Activated CD8-positive, alpha-beta memory T cell treated with anti-CD3 and anti-CD28 coated beads for 4 hours (primary cell): ENCODE data around the gene SIRT2.

Source experiments
- DNase-seq, 2 donors: peaks; one replicate each; pipeline ENCODE4 v3.0.0-alpha.2; 2020; ENCODE audit warnings: low read depth in 2 of 2

Gene SIRT2

GRCh38 chr19:38920602-38921419 is 21.4 kb upstream of the SIRT2 start:
- no peak for DNase-seq

DNA sequence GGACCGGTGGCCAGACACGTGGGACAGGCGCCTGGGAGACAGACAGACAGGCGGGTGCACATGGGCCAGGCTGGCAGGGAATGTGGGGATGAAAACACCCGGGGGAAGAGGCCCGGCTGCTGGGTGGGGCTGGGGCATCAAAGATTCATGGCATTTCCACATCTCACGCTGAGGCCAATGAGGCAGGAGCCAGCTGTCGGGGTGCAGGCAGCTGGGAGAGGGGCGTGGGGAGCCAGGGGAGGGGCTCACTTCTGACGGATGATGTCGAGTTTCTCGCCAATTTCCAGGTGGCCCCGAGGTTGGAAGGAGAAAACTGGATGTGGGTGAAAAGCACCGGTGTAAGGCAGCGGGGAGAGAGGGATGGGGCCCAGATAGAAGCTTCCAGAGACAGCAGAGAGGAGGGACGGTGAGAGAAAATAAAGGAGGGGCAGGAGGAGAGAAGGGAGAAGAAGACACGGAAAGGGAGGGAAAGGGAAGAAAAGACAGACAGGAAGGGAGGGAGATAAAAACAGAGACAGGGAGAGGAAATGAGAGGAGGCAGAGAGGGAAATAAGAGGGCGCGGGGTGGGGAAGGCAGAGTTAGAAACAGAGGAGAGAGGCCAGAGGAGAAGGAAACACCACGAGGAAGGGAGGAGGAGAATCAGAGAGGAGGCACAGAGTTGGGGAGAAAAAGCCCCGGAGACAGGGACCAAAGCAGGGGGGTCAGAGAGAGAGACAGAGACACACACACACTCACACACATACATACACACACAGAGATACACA is 20.6 kb upstream of the SIRT2 start:
- DNase-seq: no peak

GRCh38 chr19:38918526-38918925 is 19.1 kb upstream of the SIRT2 start:
- no peak for DNase-seq

DNA sequence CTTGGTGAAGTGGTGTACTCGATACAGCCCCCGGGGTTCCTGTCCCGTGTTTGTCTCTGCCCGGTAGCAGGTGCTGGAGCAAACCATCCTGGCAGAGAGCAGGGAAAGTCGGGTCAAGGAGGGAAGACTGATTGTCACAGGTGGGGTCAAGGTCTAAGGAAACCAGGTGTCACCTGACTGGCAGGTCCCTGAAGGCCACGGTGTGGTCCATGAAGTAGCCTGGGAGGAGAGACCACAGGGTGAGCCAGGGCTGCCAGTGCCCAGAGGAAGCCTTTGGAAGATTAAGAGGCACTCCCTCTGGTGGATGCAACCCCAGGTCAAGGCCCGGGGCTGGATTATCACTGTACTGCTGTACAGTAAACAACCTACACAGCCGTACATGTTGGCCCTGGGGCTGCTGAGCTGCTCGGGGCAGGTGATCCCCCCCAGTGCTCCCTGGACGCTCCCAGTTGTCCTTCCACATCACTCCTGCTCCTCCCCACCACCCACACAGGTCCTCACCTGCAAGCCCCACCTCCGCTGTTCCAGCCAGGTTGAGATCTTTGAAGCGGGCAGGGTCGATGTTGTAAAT is 18.6 kb upstream of the SIRT2 start:
- no peak for DNase-seq

GRCh38 chr19:38917516-38917915 is 18.1 kb upstream of the SIRT2 start:
- no peak for DNase-seq

GRCh38 chr19:38915329-38916321 is 16.2 kb upstream of the SIRT2 start:
- no peak for DNase-seq

GRCh38 chr19:38913958-38914357 is 14.5 kb upstream of the SIRT2 start:
- DNase-seq: no peak

DNA sequence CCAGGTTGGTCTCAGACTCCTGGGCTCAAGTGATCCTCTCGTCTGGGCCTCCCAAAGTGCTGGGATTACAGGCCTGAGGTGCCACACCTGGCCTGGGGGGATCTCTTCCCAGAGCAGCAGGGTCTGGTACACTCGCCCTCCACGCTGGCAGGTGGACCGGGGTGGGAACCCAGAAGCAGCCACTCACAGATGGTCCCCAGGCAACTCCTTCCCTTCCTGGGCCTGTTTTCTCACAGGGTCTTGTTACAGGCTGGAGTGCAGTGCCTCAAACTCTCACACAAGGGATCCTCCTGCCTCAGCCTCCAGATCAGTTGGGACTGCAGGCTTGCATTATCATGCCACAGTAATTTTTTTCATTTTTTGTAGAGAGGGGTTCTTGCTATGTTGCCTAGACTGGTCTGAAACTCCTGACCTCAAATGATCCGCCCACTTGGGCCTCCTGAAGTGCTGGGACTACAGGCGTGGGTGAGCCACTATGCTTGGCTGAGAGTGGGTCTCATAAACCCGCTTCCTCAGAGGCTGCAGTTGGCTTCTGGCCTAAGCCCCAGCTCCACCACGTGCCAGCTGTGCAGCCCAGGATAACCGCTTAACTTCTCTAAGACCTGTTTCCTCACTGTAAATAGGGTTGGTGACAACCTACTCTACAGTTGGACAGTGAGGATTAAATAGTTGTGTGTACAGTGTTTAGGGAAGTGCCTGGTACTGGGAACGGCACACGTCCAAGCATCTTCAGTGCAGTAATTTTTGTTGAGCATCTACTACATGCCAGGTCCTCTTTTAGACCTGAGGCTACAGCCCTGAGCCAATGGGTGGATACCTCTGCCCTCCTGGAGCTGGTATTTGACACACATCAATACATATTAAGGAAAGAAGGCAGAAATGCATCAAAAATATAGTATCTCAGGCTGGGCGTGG is 13.4 kb upstream of the SIRT2 start:
- DNase-seq: no peak

DNA sequence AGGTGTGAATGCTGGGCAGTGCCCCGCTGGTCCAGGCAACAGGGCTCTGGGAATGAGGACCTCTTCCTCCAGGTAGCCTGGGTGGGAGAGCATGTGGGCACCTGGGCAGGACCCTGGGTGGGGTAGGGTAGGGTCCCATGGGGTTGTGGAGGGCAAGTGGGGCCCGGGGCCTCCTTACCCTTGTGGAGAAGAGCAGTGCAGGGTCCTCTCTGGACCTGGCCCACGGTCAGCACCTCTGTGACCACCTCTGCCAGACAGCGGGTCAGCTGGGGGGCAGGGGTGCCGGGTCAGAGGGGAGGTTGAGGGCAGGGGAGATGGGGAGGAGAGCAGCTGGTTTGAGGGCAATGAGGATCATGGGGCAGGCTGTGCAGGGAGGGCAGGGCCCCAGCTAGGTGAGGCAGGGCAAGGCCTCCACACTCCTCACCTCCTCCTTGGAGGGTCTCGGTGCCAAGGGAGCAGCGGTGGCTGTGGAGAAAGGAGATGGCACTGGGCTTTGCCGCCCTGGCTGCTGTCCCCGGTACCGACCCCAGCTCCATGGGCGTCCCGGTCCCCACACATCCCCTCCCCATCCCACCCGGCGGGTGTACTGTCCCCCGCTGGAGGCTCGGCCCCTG is 12.1 kb upstream of the SIRT2 start:
- no peak for DNase-seq

GRCh38 chr19:38910488-38910887 is 11.1 kb upstream of the SIRT2 start:
- no peak for DNase-seq

DNA sequence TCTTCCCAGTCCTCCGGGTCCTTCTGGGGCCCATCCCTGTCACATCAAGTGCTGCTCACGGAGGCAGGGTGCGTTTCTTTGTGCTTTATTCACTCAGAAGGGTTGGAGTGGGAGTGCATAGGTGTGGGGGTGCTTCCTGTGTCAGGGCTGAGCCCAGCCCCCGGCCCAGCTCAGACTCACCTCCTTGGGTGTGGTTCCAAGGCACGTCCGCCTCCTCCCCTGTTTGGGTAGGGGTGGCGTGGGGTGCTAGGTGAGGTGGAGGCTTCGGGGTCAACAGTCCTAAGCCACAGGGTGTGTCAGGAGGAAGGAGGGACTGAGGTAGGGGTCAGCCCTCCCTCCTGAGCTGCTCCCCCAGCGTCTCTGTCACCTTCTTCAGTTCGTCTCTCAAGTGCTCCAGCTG is 9.5 kb upstream of the SIRT2 start:
- DNase-seq: no peak

GRCh38 chr19:38907670-38908069 is 8.3 kb upstream of the SIRT2 start:
- DNase-seq: no peak

GRCh38 chr19:38907227-38907626 is 7.8 kb upstream of the SIRT2 start:
- no peak for DNase-seq

- no peak for DNase-seq
Observed at GRCh38 chr19:38905620-38906019, 6.2 kb upstream of the SIRT2 start.

DNA sequence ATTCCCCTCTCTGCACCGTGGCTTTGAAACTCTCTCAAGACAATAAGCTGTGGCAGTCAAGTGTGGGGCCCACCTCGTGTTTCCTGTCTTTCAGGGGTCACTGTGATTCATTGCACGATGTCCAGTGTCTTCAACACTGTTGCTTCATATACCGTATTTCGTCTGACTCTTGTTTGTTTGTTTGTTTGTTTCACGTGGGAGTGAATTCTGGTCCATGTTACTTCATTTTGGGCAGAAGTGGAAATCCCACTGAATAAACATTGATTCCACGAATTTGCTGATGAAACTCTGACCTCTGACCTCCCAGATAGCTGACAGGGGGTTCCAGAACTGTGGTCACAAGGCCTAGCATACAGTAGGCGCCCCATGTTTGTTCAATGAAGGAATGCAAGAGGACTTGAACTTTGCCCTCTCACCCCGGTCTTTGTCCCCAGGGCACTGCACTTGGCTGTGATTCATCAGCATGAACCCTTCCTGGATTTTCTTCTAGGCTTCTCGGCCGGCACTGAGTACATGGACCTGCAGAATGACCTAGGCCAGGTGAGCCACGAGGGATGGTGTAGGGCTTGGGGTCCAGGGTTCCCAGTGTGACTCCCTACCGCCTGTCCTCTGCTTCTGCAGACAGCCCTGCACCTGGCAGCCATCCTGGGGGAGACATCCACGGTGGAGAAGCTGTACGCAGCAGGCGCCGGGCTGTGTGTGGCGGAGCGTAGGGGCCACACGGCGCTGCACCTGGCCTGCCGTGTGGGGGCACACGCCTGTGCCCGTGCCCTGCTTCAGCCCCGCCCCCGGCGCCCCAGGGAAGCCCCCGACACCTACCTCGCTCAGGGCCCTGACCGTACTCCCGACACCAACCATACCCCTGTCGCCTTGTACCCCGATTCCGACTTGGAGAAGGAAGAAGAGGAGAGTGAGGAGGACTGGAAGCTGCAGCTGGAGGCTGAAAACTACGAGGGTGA is 5.4 kb upstream of the SIRT2 start:
- no peak for DNase-seq

DNA sequence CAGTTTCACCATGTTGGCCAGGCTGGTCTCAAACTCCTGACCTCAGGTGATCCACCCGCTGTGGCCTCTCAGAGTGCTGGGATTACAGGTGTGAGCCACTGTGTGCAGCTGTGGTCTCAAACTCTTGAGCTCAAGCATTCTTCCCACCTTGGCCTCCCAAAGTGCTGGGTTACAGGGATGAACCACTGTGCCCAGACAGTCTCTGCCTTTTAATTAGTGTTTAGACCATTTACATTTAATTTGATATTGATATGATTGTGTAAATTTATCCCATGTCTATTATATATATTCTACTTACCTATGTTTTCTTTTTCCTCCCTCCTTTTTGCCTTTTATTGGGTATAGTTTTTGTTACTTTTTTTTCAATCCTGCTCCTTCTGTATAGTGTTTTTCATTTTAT is 2.3 kb upstream of the SIRT2 start:
- DNase-seq: no peak

- no peak for DNase-seq
Observed at GRCh38 chr19:38900743-38901190, 1.3 kb upstream of the SIRT2 start.

- no peak for DNase-seq
Observed at GRCh38 chr19:38900202-38900629, 798 bp upstream of the SIRT2 start.
